ENCODE results near the gene OSBPL6. TPM values are rescaled to one million over a fixed set of nuclear protein-coding genes. Genes with fewer than 3 reads are reported as not detected.

The OSBPL6 gene
- total RNA-seq: 2.3 TPM

GRCh38 chr2:178193823-178194599, at the start of gene OSBPL6:
Gene OSBPL6, plus strand, starts transcription at chr2:178194512. Its CDS starts 111,673 bp downstream, at chr2:178306185.

GRCh38 chr2:178450774-178451525, 256.6 kb downstream of the OSBPL6 start, which contains the start of the genes PJVK and PRKRA:
Gene PJVK, plus strand, starts transcription at chr2:178451378. Its CDS starts 2,032 bp downstream, at chr2:178453410.
Gene PRKRA, minus strand, starts transcription at chr2:178451175. Its CDS starts 145 bp downstream, at chr2:178451030.

Other genes starting within 250 kb of the OSBPL6 start
- gene PDE11A, start 121.7 kb upstream of the OSBPL6 start, total RNA-seq: 3.9 TPM
- 19.3 TPM for gene RBM45, start 82.1 kb upstream of the OSBPL6 start, total RNA-seq

All from metanephros (tissue), 1 donor.